Measurements from ENCODE around the gene SLA2. TPM values are rescaled to one million over a fixed set of nuclear protein-coding genes. Genes with fewer than 3 reads are reported as not detected.
A peak's percentile ranks its signal among the peaks of the same experiment; 100 is the strongest.
"Not testable (repeated sequence)": the region's sequence is repeated elsewhere in the genome, so short reads cannot be mapped to it uniquely, and the experiment has no call there.

The SLA2 gene
- total RNA-seq = 2.0 TPM

- DNase-seq (ENCODE audit: low spot score) = peak; percentile 23
Observed at GRCh38 chr20:36645998-36646397, at the start of gene SLA2. SLA2 (minus strand) TSS chr20:36646196; CDS start chr20:36641335, 4,861 bp downstream.

- not testable (repeated sequence) for DNase-seq (ENCODE audit: low spot score)
Observed at GRCh38 chr20:36695467-36695866, 49.5 kb upstream of the SLA2 start.

GRCh38 chr20:36688630-36689029 lies 42.6 kb upstream of the SLA2 start:
- no peak for DNase-seq (ENCODE audit: low spot score)

- no peak for DNase-seq (ENCODE audit: low spot score)
Observed at GRCh38 chr20:36687850-36688249, 41.9 kb upstream of the SLA2 start.

- DNase-seq (ENCODE audit: low spot score) = no peak
Observed at GRCh38 chr20:36686944-36687343, 40.9 kb upstream of the SLA2 start.

GRCh38 chr20:36686504-36686903 lies 40.5 kb upstream of the SLA2 start:
- DNase-seq (ENCODE audit: low spot score) = no peak

- no peak for DNase-seq (ENCODE audit: low spot score)
Observed at GRCh38 chr20:36684747-36685146, 38.8 kb upstream of the SLA2 start.

GRCh38 chr20:36682311-36682710 lies 36.3 kb upstream of the SLA2 start:
- DNase-seq (ENCODE audit: low spot score) = no peak

GRCh38 chr20:36677422-36677771 lies 31.4 kb upstream of the SLA2 start:
- no peak for DNase-seq (ENCODE audit: low spot score)

GRCh38 chr20:36676701-36677421 lies 30.9 kb upstream of the SLA2 start:
- no peak for DNase-seq (ENCODE audit: low spot score)

- not testable (repeated sequence) for DNase-seq (ENCODE audit: low spot score)
Observed at GRCh38 chr20:36675545-36675944, 29.5 kb upstream of the SLA2 start.

- DNase-seq (ENCODE audit: low spot score) = no peak
Observed at GRCh38 chr20:36672991-36673390, 27.0 kb upstream of the SLA2 start.

- no peak for DNase-seq (ENCODE audit: low spot score)
Observed at GRCh38 chr20:36670665-36671357, 24.8 kb upstream of the SLA2 start.

GRCh38 chr20:36666181-36666740 lies 20.3 kb upstream of the SLA2 start:
- DNase-seq (ENCODE audit: low spot score) = no peak

GRCh38 chr20:36663031-36663430 lies 17.0 kb upstream of the SLA2 start:
- no peak for DNase-seq (ENCODE audit: low spot score)

- no peak for DNase-seq (ENCODE audit: low spot score)
Observed at GRCh38 chr20:36658300-36658699, 12.3 kb upstream of the SLA2 start.

- DNase-seq (ENCODE audit: low spot score) = no peak
Observed at GRCh38 chr20:36656733-36657132, 10.7 kb upstream of the SLA2 start.

GRCh38 chr20:36655004-36655403 lies 9.0 kb upstream of the SLA2 start:
- DNase-seq (ENCODE audit: low spot score) = no peak

GRCh38 chr20:36654506-36654905 lies 8.5 kb upstream of the SLA2 start:
- DNase-seq (ENCODE audit: low spot score) = no peak

- no peak for DNase-seq (ENCODE audit: low spot score)
Observed at GRCh38 chr20:36653456-36653855, 7.5 kb upstream of the SLA2 start.

- no peak for DNase-seq (ENCODE audit: low spot score)
Observed at GRCh38 chr20:36647196-36648121, 1.5 kb upstream of the SLA2 start.

- DNase-seq (ENCODE audit: low spot score) = no peak
Observed at GRCh38 chr20:36646678-36647077, 682 bp upstream of the SLA2 start.

Data from mucosa of gallbladder (tissue), 1 donor.